Measurements from ENCODE around the gene DNAJC7.

Gene DNAJC7

DNA sequence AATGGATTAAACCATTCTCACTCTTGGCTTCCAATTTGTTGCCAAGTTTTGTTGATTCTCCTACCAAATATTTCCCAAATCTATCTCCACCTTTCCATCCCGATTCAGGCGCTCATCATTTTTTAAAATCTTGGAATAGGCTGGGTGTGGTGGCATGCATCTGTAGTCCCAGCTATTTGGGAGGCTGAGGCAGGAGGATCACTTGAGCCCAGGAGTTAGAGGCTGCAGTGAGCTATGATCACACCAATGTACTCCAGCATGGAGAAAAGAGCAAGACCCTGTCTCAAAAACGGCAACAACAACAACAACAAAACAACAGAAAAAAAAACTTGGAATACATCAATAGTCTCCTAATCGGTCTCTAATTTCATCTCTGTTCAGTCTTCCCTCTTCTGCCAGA, 1.7 kb upstream of the DNAJC7 start:
- Histone ChIP-seq H4K20me1 (ENCODE audit: control insufficient read depth, insufficient read depth, low read depth, low read length) (no peaks in the 10 kb centered on the region), H3F3A (ENCODE audit: control insufficient read depth, insufficient read depth) (0 out of 2 replicates have a peak, but pooled peaks cover 2% of the 10 kb centered on the region), H3K4me2 (ENCODE audit: low read length) (no peak overlapping the region), H3K36me3 (ENCODE audit: control insufficient read depth, low read length) (peaks cover 44% of the 10 kb centered on the region), H3K4me3 (ENCODE audit: low read length) (no peak overlapping the region), H3K9me3 (ENCODE audit: control insufficient read depth, insufficient read depth, low read length) (no peaks in the 10 kb centered on the region), H3K27ac (ENCODE audit: low read depth, low read length) (no peak overlapping the region), H3K9me2 (replicated peaks; ENCODE audit: control insufficient read depth, low read length) (no peaks in the 10 kb centered on the region), H3K79me2 (ENCODE audit: control insufficient read depth, low read length) (peaks cover 62% of the 10 kb centered on the region), H3K27me3 (ENCODE audit: control insufficient read depth, low read length) (no peaks in the 10 kb centered on the region), H3K4me1 (ENCODE audit: control insufficient read depth, low read length) (peaks cover 35% of the 10 kb centered on the region)
- no peak for TF ChIP-seq EZH2phosphoT487 (IDR thresholded peaks at IDR 0.05; ENCODE audit: borderline replicate concordance, low read length)
- TF ChIP-seq, protein P1, sequence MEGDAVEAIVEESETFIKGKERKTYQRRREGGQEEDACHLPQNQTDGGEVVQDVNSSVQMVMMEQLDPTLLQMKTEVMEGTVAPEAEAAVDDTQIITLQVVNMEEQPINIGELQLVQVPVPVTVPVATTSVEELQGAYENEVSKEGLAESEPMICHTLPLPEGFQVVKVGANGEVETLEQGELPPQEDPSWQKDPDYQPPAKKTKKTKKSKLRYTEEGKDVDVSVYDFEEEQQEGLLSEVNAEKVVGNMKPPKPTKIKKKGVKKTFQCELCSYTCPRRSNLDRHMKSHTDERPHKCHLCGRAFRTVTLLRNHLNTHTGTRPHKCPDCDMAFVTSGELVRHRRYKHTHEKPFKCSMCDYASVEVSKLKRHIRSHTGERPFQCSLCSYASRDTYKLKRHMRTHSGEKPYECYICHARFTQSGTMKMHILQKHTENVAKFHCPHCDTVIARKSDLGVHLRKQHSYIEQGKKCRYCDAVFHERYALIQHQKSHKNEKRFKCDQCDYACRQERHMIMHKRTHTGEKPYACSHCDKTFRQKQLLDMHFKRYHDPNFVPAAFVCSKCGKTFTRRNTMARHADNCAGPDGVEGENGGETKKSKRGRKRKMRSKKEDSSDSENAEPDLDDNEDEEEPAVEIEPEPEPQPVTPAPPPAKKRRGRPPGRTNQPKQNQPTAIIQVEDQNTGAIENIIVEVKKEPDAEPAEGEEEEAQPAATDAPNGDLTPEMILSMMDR (IDR thresholded peaks at IDR 0.05; ENCODE audit: low read depth, low read length, poor library complexity, severe bottlenecking): no peak

DNA sequence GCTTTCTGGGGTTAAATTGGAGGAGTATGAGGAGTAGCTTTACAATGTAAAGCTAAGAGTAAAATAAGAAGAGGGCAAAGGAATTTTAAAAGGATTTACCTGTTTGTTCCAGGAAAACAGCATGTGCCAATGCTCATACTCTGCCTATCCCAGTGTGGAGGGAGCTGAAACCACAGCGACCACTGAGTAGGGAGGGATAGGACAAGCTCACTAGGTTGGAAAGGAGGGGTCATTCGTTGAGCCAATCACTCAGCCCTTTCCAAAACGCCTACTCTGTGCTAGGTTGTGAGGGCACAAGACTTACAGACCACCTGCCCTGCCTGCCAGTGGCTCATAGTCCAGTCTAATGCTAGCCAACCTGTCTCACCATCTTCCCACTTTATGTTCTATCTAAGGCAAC, 1.1 kb upstream of the DNAJC7 start:
- Histone ChIP-seq H3K4me2 (ENCODE audit: low read length) (peak overlapping the region; percentile 96), H3F3A (ENCODE audit: control insufficient read depth, insufficient read depth) (0 out of 2 replicates have a peak, but pooled peaks cover 2% of the 10 kb centered on the region), H3K27me3 (ENCODE audit: control insufficient read depth, low read length) (no peaks in the 10 kb centered on the region), H3K36me3 (ENCODE audit: control insufficient read depth, low read length) (peaks cover 40% of the 10 kb centered on the region), H3K27ac (ENCODE audit: low read depth, low read length) (no peak overlapping the region), H3K9me3 (ENCODE audit: control insufficient read depth, insufficient read depth, low read length) (no peaks in the 10 kb centered on the region), H3K9me2 (replicated peaks; ENCODE audit: control insufficient read depth, low read length) (no peaks in the 10 kb centered on the region), H3K4me3 (ENCODE audit: low read length) (peak overlapping the region; percentile 93), H4K20me1 (ENCODE audit: control insufficient read depth, insufficient read depth, low read depth, low read length) (no peaks in the 10 kb centered on the region), H3K4me1 (ENCODE audit: control insufficient read depth, low read length) (peaks cover 35% of the 10 kb centered on the region), H3K79me2 (ENCODE audit: control insufficient read depth, low read length) (peaks cover 69% of the 10 kb centered on the region)
- TF ChIP-seq EZH2phosphoT487 (IDR thresholded peaks at IDR 0.05; ENCODE audit: borderline replicate concordance, low read length): no peak
- TF ChIP-seq, protein P1 (IDR thresholded peaks at IDR 0.05; ENCODE audit: low read depth, low read length, poor library complexity, severe bottlenecking): peak; percentile 4

DNA sequence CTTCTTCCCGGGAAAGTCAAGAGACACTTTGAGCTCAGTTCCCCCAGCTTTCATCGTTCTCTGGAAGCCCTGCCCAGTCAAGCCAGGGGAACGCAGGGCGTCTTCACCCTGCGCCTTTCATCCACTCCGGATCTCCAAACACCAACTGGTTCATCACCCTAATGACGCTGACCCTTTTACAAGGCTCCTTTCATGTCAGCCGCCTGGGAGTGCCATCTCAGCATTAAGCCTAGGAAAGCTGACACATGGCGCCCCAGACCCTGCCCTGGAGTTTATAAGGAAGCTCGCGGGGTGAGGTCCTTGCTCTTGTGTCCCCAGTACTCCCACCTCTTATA, 594 bp upstream of the DNAJC7 start:
- H3F3A ChIP-seq (ENCODE audit: control insufficient read depth, insufficient read depth): no peaks in the 10 kb centered on the region
- no peaks in the 10 kb centered on the region for H3K27me3 ChIP-seq (ENCODE audit: control insufficient read depth, low read length)
- no peaks in the 10 kb centered on the region for H4K20me1 ChIP-seq (ENCODE audit: control insufficient read depth, insufficient read depth, low read depth, low read length)
- peaks cover 35% of the 10 kb centered on the region for H3K4me1 ChIP-seq (ENCODE audit: control insufficient read depth, low read length)
- H3K4me3 ChIP-seq (ENCODE audit: low read length): peak overlapping the region; percentile 93
- H3K9me2 ChIP-seq (replicated peaks; ENCODE audit: control insufficient read depth, low read length): no peaks in the 10 kb centered on the region
- TF ChIP-seq, protein P1 (IDR thresholded peaks at IDR 0.05; ENCODE audit: low read depth, low read length, poor library complexity, severe bottlenecking): no peak
- no peak for TF ChIP-seq EZH2phosphoT487 (IDR thresholded peaks at IDR 0.05; ENCODE audit: borderline replicate concordance, low read length)
- H3K36me3 ChIP-seq (ENCODE audit: control insufficient read depth, low read length): peaks cover 40% of the 10 kb centered on the region
- peaks cover 74% of the 10 kb centered on the region for H3K79me2 ChIP-seq (ENCODE audit: control insufficient read depth, low read length)
- H3K27ac ChIP-seq (ENCODE audit: low read depth, low read length): peak overlapping the region; percentile 62; the same call in 1 of the 2 replicates
- peak overlapping the region; percentile 96 for H3K4me2 ChIP-seq (ENCODE audit: low read length)
- H3K9me3 ChIP-seq (ENCODE audit: control insufficient read depth, insufficient read depth, low read length): no peaks in the 10 kb centered on the region
